Measurements from ENCODE around the gene AHI1.

The AHI1 gene

GRCh38 chr6:135286962-135287538, 210.5 kb downstream of the AHI1 start:
- no peaks in the 10 kb centered on the region for H3K36me3 ChIP-seq (replicated peaks; ENCODE audit: insufficient read depth, low read length)
- no peak overlapping the region for H3K9ac ChIP-seq (ENCODE audit: low read length)
- no peaks in the 10 kb centered on the region for H3K4me1 ChIP-seq (ENCODE audit: low read length)
- H2AFZ ChIP-seq (ENCODE audit: low read length), result no peak overlapping the region
- H3K9me2 ChIP-seq (replicated peaks; ENCODE audit: insufficient read depth, low read length), result no peaks in the 10 kb centered on the region
- DNase-seq, result no peak
- H3K4me2 ChIP-seq (ENCODE audit: low read depth, low read length), result no peak overlapping the region
- H3K4me3 ChIP-seq (ENCODE audit: low read length), result no peak overlapping the region
- H3K27me3 ChIP-seq (replicated peaks; ENCODE audit: insufficient read depth, low read length), result no peaks in the 10 kb centered on the region
- H4K20me1 ChIP-seq (ENCODE audit: insufficient read depth, low read length), result no peaks in the 10 kb centered on the region
- H3K79me2 ChIP-seq (ENCODE audit: low read length), result no peaks in the 10 kb centered on the region
- no peak overlapping the region for H3K27ac ChIP-seq (ENCODE audit: low read length)
- TF ChIP-seq EZH2phosphoT487 (IDR thresholded peaks at IDR 0.05; ENCODE audit: low read length), result no peak
- no peak for TF ChIP-seq CTCF (IDR thresholded peaks at IDR 0.05; ENCODE audit: low read length)
- no peak for TF ChIP-seq EZH2 (optimal IDR thresholded peaks at IDR 0.05; ENCODE audit: low read depth, low read length)
- no peaks in the 10 kb centered on the region for H3K9me3 ChIP-seq (replicated peaks; ENCODE audit: insufficient read depth, low read length)
- H3F3A ChIP-seq (ENCODE audit: insufficient read depth, low read length), result no peaks in the 10 kb centered on the region

GRCh38 chr6:135285165-135285564, 212.4 kb downstream of the AHI1 start:
- H3K9me3 ChIP-seq (replicated peaks; ENCODE audit: insufficient read depth, low read length), result no peaks in the 10 kb centered on the region
- H3K4me3 ChIP-seq (ENCODE audit: low read length), result no peak overlapping the region
- no peaks in the 10 kb centered on the region for H3F3A ChIP-seq (ENCODE audit: insufficient read depth, low read length)
- no peak overlapping the region for H3K27ac ChIP-seq (ENCODE audit: low read length)
- no peaks in the 10 kb centered on the region for H3K36me3 ChIP-seq (replicated peaks; ENCODE audit: insufficient read depth, low read length)
- H3K9me2 ChIP-seq (replicated peaks; ENCODE audit: insufficient read depth, low read length), result no peaks in the 10 kb centered on the region
- TF ChIP-seq CTCF (IDR thresholded peaks at IDR 0.05; ENCODE audit: low read length) (no peak), EZH2phosphoT487 (IDR thresholded peaks at IDR 0.05; ENCODE audit: low read length) (no peak), EZH2 (optimal IDR thresholded peaks at IDR 0.05; ENCODE audit: low read depth, low read length) (no peak)
- no peak for DNase-seq
- no peak overlapping the region for H2AFZ ChIP-seq (ENCODE audit: low read length)
- no peaks in the 10 kb centered on the region for H3K79me2 ChIP-seq (ENCODE audit: low read length)
- H3K9ac ChIP-seq (ENCODE audit: low read length), result no peak overlapping the region
- no peak overlapping the region for H3K4me2 ChIP-seq (ENCODE audit: low read depth, low read length)
- no peaks in the 10 kb centered on the region for H3K4me1 ChIP-seq (ENCODE audit: low read length)
- H4K20me1 ChIP-seq (ENCODE audit: insufficient read depth, low read length), result no peaks in the 10 kb centered on the region
- H3K27me3 ChIP-seq (replicated peaks; ENCODE audit: insufficient read depth, low read length), result no peaks in the 10 kb centered on the region

GRCh38 chr6:135283926-135284325, 213.6 kb downstream of the AHI1 start:
- H4K20me1 ChIP-seq (ENCODE audit: insufficient read depth, low read length), result no peaks in the 10 kb centered on the region
- no peak overlapping the region for H2AFZ ChIP-seq (ENCODE audit: low read length)
- H3K4me2 ChIP-seq (ENCODE audit: low read depth, low read length), result no peak overlapping the region
- no peak for DNase-seq
- no peak overlapping the region for H3K4me3 ChIP-seq (ENCODE audit: low read length)
- H3F3A ChIP-seq (ENCODE audit: insufficient read depth, low read length), result no peaks in the 10 kb centered on the region
- no peak overlapping the region for H3K9ac ChIP-seq (ENCODE audit: low read length)
- no peaks in the 10 kb centered on the region for H3K4me1 ChIP-seq (ENCODE audit: low read length)
- H3K9me2 ChIP-seq (replicated peaks; ENCODE audit: insufficient read depth, low read length), result no peaks in the 10 kb centered on the region
- TF ChIP-seq EZH2 (optimal IDR thresholded peaks at IDR 0.05; ENCODE audit: low read depth, low read length) (no peak), EZH2phosphoT487 (IDR thresholded peaks at IDR 0.05; ENCODE audit: low read length) (no peak), CTCF (IDR thresholded peaks at IDR 0.05; ENCODE audit: low read length) (no peak)
- H3K79me2 ChIP-seq (ENCODE audit: low read length), result no peaks in the 10 kb centered on the region
- H3K27me3 ChIP-seq (replicated peaks; ENCODE audit: insufficient read depth, low read length), result no peaks in the 10 kb centered on the region
- H3K27ac ChIP-seq (ENCODE audit: low read length), result no peak overlapping the region
- H3K9me3 ChIP-seq (replicated peaks; ENCODE audit: insufficient read depth, low read length), result no peaks in the 10 kb centered on the region
- H3K36me3 ChIP-seq (replicated peaks; ENCODE audit: insufficient read depth, low read length), result no peaks in the 10 kb centered on the region
